Measurements from ENCODE around the gene AOX1. TPM values are rescaled to one million over a fixed set of nuclear protein-coding genes. Genes with fewer than 3 reads are reported as not detected.
"Not testable (repeated sequence)": the region's sequence is repeated elsewhere in the genome, so short reads cannot be mapped to it uniquely, and the experiment has no call there.

The AOX1 gene
- under 1 TPM; 0.65 to 0.82 TPM for total RNA-seq

DNA sequence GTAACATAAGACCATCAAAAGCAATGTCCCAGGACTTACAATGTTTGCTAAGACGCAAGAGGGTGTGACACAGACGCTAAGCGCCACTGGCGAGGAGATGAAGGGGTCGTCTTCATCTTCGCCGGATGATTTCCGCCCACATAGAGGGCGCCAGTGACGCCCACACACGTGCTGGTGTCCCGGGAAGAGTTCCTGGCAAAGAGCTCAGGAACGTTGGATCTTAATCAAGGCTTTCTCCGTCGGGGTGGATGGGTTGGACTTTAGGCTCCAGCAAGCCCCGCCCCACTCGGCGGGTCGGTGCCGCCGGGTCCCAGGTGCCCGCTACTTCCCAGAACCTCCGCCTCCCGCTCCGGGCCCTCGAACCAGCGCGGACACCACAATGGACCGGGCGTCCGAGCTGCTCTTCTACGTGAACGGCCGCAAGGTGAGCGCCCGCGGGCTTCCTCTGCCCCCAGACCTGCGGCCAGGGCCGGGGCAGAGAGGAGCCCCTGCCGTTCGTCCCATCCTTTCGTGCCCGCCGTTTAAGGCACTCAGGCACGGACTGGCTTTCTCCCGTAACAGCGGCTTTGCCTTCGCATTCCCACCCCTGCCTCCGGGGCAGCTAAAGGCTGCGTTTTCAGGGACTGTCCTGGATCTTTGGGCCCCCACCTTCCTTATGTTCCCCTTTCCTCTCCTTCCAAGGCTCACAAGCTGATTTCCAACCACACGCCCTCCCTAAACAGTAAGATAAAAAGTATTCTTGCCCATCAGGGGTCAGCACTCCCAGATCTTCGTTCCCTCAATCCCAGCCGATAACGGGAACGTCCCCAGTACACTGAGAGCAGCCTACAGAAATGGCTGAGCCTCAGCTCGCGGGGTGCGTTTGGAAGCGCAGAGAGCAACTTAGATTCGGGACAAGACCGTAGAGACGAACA is at the start of gene AOX1:
TSS of gene AOX1 (plus strand) at position 285 of the 914 bp plus-strand sequence. CDS start at position 380, 95 bp downstream.
- H3K4me1 Mint-ChIP-seq: peaks cover 5% of the 10 kb centered on the region
- CTCF ChIA-PET: interaction anchor here (1.3 to 1.7 kb wide), 3 partner anchors 7 to 14 kb away, joined by 3 to 5 read pairs (median 4); no protein-coding TSS in a partner anchor

GRCh38 chr2:200538139-200538538 is 47.7 kb upstream of the AOX1 start:
- ATAC-seq: peak; percentile 53
- CTCF ChIA-PET: interaction anchor here (0.8 kb wide), 1 partner anchor 59 kb away, joined by 3 read pairs; no protein-coding TSS in a partner anchor
- H3K4me3 Mint-ChIP-seq: no peak overlapping the region
- no peak for DNase-seq
- no peaks in the 10 kb centered on the region for H3K9me3 Mint-ChIP-seq (ENCODE audit: low read depth)
- H3K4me1 Mint-ChIP-seq: no peaks in the 10 kb centered on the region
- intact Hi-C loops (cut with DNase I, micrococcal nuclease): no loop called here
- POLR2A ChIA-PET: no interaction called here
- no peaks in the 10 kb centered on the region for H3K27me3 Mint-ChIP-seq
- no peak overlapping the region for H3K27ac Mint-ChIP-seq
- peaks cover 35% of the 10 kb centered on the region for H3K36me3 Mint-ChIP-seq (ENCODE audit: low read depth)

More for the DNA sequence above, at the start of gene AOX1:
- Mint-ChIP-seq H3K27ac (no peak within 1 kb of the TSS), H3K27me3 (peaks cover 6% of the 10 kb centered on the region), H3K9me3 (ENCODE audit: low read depth) (no peaks in the 10 kb centered on the region), H3K36me3 (ENCODE audit: low read depth) (no peaks in the 10 kb centered on the region), H3K4me3 (peak within 1 kb of the TSS; percentile 65)
- intact Hi-C loops (cut with DNase I, micrococcal nuclease): no loop called here
- POLR2A ChIA-PET: no interaction called here
- DNase-seq (peak; percentile 34), ATAC-seq (peak; percentile 66)

DNA sequence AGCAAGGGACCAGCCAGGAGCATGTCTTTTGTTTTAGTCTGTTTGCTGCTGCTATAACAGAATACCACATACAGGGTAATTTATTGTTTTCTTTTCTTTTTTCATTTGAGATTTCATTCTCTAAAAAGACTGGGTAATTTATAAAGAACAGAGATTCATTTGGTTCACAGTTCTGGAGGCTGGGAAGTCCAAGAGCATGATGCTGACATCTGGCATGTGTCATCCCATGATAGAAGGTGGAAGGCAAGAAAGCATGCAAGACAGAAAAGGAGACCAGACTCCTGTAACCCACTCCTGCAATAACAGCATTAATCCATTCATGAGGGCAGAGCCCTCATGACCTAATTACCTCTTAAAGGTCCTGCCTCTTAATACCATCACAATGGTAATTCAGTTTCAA is 45.0 kb upstream of the AOX1 start:
- Mint-ChIP-seq H3K27me3 (no peaks in the 10 kb centered on the region), H3K27ac (no peak overlapping the region), H3K4me3 (no peak overlapping the region), H3K4me1 (no peaks in the 10 kb centered on the region), H3K9me3 (ENCODE audit: low read depth) (no peaks in the 10 kb centered on the region), H3K36me3 (ENCODE audit: low read depth) (peaks cover 42% of the 10 kb centered on the region)
- ATAC-seq: no peak
- no peak for DNase-seq
- intact Hi-C loops (cut with DNase I, micrococcal nuclease): no loop called here
- POLR2A ChIA-PET: no interaction called here
- CTCF ChIA-PET: no interaction called here

- intact Hi-C loops (cut with DNase I, micrococcal nuclease); DNase-seq; H3K4me1 Mint-ChIP-seq; H3K27ac Mint-ChIP-seq; ATAC-seq; POLR2A ChIA-PET; H3K9me3 Mint-ChIP-seq (ENCODE audit: low read depth); H3K4me3 Mint-ChIP-seq; H3K27me3 Mint-ChIP-seq: not testable (repeated sequence)
- H3K36me3 Mint-ChIP-seq (ENCODE audit: low read depth): peaks cover 23% of the 10 kb centered on the region
- CTCF ChIA-PET: interaction anchor here (0.8 kb wide), 1 partner anchor 35 kb away, joined by 3 read pairs; no protein-coding TSS in a partner anchor
These were observed 19.2 kb upstream of the AOX1 start for GRCh38 chr2:200566596-200566995.

GRCh38 chr2:200567932-200568331 is 17.9 kb upstream of the AOX1 start:
- ChIA-PET CTCF (interaction anchor here (1.4 kb wide), 1 partner anchor 11 kb away, joined by 4 read pairs; no protein-coding TSS in a partner anchor), POLR2A (no interaction called here)
- H3K4me3 Mint-ChIP-seq: no peak overlapping the region
- DNase-seq (no peak), ATAC-seq (no peak)
- peaks cover 22% of the 10 kb centered on the region for H3K36me3 Mint-ChIP-seq (ENCODE audit: low read depth)
- intact Hi-C loops (cut with DNase I, micrococcal nuclease): no loop called here
- no peaks in the 10 kb centered on the region for H3K4me1 Mint-ChIP-seq
- peaks cover 5% of the 10 kb centered on the region for H3K9me3 Mint-ChIP-seq (ENCODE audit: low read depth)
- no peaks in the 10 kb centered on the region for H3K27me3 Mint-ChIP-seq
- H3K27ac Mint-ChIP-seq: no peak overlapping the region

DNA sequence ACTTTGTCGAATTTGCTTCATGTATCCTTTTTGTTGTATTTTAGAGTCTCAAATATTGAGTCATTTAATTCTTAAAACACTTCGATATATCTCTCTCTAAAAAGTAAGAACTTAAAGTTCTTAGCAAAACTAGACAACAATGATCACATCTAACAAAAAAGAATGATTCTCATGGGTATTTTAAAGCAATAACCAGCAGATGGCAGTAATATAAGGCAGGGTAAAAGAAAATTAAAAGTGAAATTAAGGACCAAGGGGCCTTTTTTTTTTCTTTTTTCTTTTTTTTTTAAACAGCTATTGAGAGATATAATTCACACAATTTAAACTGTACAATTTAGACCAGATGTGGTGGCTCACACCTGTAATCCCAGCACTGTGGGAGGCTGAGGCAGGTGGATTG is 9.9 kb upstream of the AOX1 start:
- H3K9me3 Mint-ChIP-seq (ENCODE audit: low read depth): no peaks in the 10 kb centered on the region
- intact Hi-C loops (cut with DNase I, micrococcal nuclease): loop anchor here (1.0 to 5.0 kb wide), 6 partner anchors 127 to 601 kb away; partner anchors contain the start of genes BZW1 (in 1 of the 2) and CLK1 (in 1 of the 2)
- H3K4me3 Mint-ChIP-seq: no peak overlapping the region
- H3K4me1 Mint-ChIP-seq: peaks cover 17% of the 10 kb centered on the region
- CTCF ChIA-PET: interaction anchor here (0.6 to 1.2 kb wide), 4 partner anchors 26 to 160 kb away, joined by 3 to 6 read pairs (median 3); no protein-coding TSS in a partner anchor
- POLR2A ChIA-PET: interaction anchor here (0.6 kb wide), 1 partner anchor 277 kb away, joined by 3 read pairs; no protein-coding TSS in a partner anchor
- H3K36me3 Mint-ChIP-seq (ENCODE audit: low read depth): peaks cover 22% of the 10 kb centered on the region
- H3K27ac Mint-ChIP-seq: no peak overlapping the region
- DNase-seq (no peak), ATAC-seq (peak; percentile 26)
- no peaks in the 10 kb centered on the region for H3K27me3 Mint-ChIP-seq

DNA sequence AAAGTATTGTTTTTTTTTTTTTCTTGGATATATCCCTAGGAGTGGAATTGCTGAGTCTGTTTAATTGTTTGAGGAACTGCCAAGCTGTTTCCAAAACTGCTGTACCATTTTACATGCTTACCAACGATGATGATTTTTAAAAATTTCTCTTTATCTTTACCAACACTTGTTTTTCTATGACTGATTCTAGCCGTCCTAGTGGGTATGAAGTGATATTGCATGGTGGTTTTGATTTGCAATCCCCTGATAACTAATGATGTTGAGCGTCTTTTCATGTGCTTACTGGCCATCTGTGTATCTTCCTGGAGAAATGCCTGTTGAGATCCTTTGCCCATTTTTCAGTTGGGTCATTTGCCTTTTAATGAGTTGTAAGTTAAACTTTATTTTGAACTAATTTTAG is 8.8 kb upstream of the AOX1 start:
- Mint-ChIP-seq H3K9me3 (ENCODE audit: low read depth) (no peaks in the 10 kb centered on the region), H3K27me3 (no peaks in the 10 kb centered on the region), H3K4me3 (no peak overlapping the region), H3K36me3 (ENCODE audit: low read depth) (peaks cover 15% of the 10 kb centered on the region), H3K4me1 (peaks cover 17% of the 10 kb centered on the region), H3K27ac (no peak overlapping the region)
- POLR2A ChIA-PET: no interaction called here
- intact Hi-C loops (cut with DNase I, micrococcal nuclease): loop anchor here (2.0 to 5.0 kb wide), 5 partner anchors 126 to 600 kb away; partner anchors contain the start of genes BZW1 (in 1 of the 2) and CLK1 (in 1 of the 2)
- DNase-seq (no peak), ATAC-seq (no peak)
- CTCF ChIA-PET: interaction anchor here (0.9 kb wide), 1 partner anchor 41 kb away, joined by 4 read pairs; no protein-coding TSS in a partner anchor

DNA sequence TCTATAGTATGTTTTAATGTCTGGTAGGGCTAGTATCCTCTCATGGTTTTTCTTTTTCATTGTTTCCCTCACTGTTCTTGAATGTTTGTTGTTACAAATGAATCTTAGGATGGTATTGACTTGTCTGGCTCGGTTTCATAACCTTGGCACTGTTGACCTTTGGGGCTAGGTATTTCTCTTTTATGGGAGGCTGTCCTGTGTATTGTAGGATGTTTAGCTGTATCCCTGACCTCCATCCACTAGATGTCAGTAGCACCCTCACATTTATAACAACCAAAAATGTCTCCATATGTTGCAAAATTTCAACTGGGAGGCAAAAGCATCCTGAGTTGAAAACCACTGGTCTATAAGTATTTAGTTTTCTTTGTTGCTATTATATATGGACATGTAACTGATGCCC is 7.0 kb upstream of the AOX1 start:
- peak; percentile 83 for ATAC-seq
- ChIA-PET CTCF (interaction anchor here (0.7 to 1.6 kb wide), 13 partner anchors 8 to 597 kb away, joined by 3 to 8 read pairs (median 4); no protein-coding TSS in a partner anchor), POLR2A (interaction anchor here (0.6 kb wide), 1 partner anchor 14 kb away, joined by 3 read pairs; no protein-coding TSS in a partner anchor)
- H3K4me1 Mint-ChIP-seq: peaks cover 17% of the 10 kb centered on the region
- intact Hi-C loops (cut with DNase I, micrococcal nuclease): loop anchor here in 1 of 2 experiments (1.0 to 5.0 kb wide), 6 partner anchors 157 to 601 kb away; partner anchors contain the start of genes BZW1 and CLK1
- no peaks in the 10 kb centered on the region for H3K27me3 Mint-ChIP-seq
- H3K27ac Mint-ChIP-seq: no peak overlapping the region
- no peak overlapping the region for H3K4me3 Mint-ChIP-seq
- peaks cover 15% of the 10 kb centered on the region for H3K36me3 Mint-ChIP-seq (ENCODE audit: low read depth)
- no peak for DNase-seq
- no peaks in the 10 kb centered on the region for H3K9me3 Mint-ChIP-seq (ENCODE audit: low read depth)

DNA sequence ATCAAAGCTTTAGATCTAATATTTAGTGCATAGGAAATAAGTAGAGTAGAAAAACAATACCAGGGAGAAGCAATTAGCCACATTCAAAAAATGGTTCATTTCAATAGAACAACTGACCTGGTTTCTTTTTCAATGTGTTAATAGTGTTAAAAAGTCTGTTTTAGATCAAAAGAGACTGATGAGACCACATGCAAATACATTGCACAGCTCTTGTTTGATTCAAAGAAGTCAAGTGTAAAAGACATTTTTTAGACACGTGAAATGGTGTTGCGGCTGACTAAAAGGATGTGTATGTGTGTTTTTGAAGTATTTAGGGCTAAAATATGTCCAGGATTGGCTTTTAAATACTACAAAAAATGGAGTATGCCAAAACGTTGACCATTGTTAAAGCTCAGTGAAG is 1.2 kb upstream of the AOX1 start:
- POLR2A ChIA-PET: no interaction called here
- no peak for DNase-seq
- H3K9me3 Mint-ChIP-seq (ENCODE audit: low read depth): no peaks in the 10 kb centered on the region
- CTCF ChIA-PET: interaction anchor here (0.6 to 0.7 kb wide), 2 partner anchors 129 to 246 kb away, joined by 3 to 4 read pairs; no protein-coding TSS in a partner anchor
- H3K27me3 Mint-ChIP-seq: peaks cover 4% of the 10 kb centered on the region
- no peak overlapping the region for H3K27ac Mint-ChIP-seq
- H3K4me1 Mint-ChIP-seq: peaks cover 5% of the 10 kb centered on the region
- H3K4me3 Mint-ChIP-seq: no peak overlapping the region
- H3K36me3 Mint-ChIP-seq (ENCODE audit: low read depth): peaks cover 1% of the 10 kb centered on the region
- intact Hi-C loops (cut with DNase I, micrococcal nuclease): no loop called here
- no peak for ATAC-seq

GRCh38 chr2:200585340-200585729 is 479 bp upstream of the AOX1 start:
- intact Hi-C loops (cut with DNase I, micrococcal nuclease): no loop called here
- ATAC-seq (no peak), DNase-seq (no peak)
- Mint-ChIP-seq H3K4me3 (peak overlapping the region; percentile 65), H3K27ac (no peak overlapping the region), H3K9me3 (ENCODE audit: low read depth) (no peaks in the 10 kb centered on the region), H3K4me1 (peaks cover 5% of the 10 kb centered on the region), H3K27me3 (peaks cover 4% of the 10 kb centered on the region), H3K36me3 (ENCODE audit: low read depth) (no peaks in the 10 kb centered on the region)
- ChIA-PET POLR2A (no interaction called here), CTCF (interaction anchor here (1.3 kb wide), 1 partner anchor 14 kb away, joined by 3 read pairs; no protein-coding TSS in a partner anchor)

GRCh38 chr2:200586644-200586975 is 796 bp downstream of the AOX1 start:
- no peak for ATAC-seq
- no peak for DNase-seq
- no peaks in the 10 kb centered on the region for H3K9me3 Mint-ChIP-seq (ENCODE audit: low read depth)
- H3K4me1 Mint-ChIP-seq: peaks cover 5% of the 10 kb centered on the region
- H3K4me3 Mint-ChIP-seq: peak overlapping the region; percentile 65
- no peaks in the 10 kb centered on the region for H3K36me3 Mint-ChIP-seq (ENCODE audit: low read depth)
- CTCF ChIA-PET: interaction anchor here (1.3 to 1.7 kb wide), 3 partner anchors 8 to 13 kb away, joined by 3 to 5 read pairs (median 4); no protein-coding TSS in a partner anchor
- intact Hi-C loops (cut with DNase I, micrococcal nuclease): no loop called here
- no peak overlapping the region for H3K27ac Mint-ChIP-seq
- POLR2A ChIA-PET: no interaction called here
- peaks cover 6% of the 10 kb centered on the region for H3K27me3 Mint-ChIP-seq

Measured in activated CD4-positive, alpha-beta T cell treated with anti-CD3 and anti-CD28 coated beads for 36 hours (primary cell).